NCI-H1436 treated with DMSO at 0.1 percent for 48 hours (cell line): ENCODE measurements around the gene ALG3.

Experiments used
- DNase-seq: peaks from one replicate; lab custom pipeline; 2025; lab: John Stamatoyannopoulos, UW

Gene ALG3

GRCh38 chr3:184192889-184193288, 55.9 kb downstream of the ALG3 start:
- no peak for DNase-seq
